Measurements from ENCODE around the gene CBX4. TPM values are rescaled to one million over a fixed set of nuclear protein-coding genes. Genes with fewer than 3 reads are reported as not detected.

Gene CBX4
- total RNA-seq (ENCODE audit: low replicate concordance), result 39.6 and 76.2 TPM in 2 replicates
- long read RNA-seq, partial matches to known transcripts, result 0 of 1 reads
- long read RNA-seq, other reads (novel, unspliced or antisense), result 1 of 1 reads

- Mint-ChIP-seq H3K4me1 (ENCODE audit: unreplicated experiment) (peaks cover 20% of the 10 kb centered on the region), H3K27ac (peak within 1 kb of the TSS; percentile 94), H3K4me3 (peak within 1 kb of the TSS; percentile 94), H3K9me3 (no peaks in the 10 kb centered on the region), H3K36me3 (peaks cover 2% of the 10 kb centered on the region), H3K27me3 (peaks cover 48% of the 10 kb centered on the region)
- TF ChIP-seq, protein P1, sequence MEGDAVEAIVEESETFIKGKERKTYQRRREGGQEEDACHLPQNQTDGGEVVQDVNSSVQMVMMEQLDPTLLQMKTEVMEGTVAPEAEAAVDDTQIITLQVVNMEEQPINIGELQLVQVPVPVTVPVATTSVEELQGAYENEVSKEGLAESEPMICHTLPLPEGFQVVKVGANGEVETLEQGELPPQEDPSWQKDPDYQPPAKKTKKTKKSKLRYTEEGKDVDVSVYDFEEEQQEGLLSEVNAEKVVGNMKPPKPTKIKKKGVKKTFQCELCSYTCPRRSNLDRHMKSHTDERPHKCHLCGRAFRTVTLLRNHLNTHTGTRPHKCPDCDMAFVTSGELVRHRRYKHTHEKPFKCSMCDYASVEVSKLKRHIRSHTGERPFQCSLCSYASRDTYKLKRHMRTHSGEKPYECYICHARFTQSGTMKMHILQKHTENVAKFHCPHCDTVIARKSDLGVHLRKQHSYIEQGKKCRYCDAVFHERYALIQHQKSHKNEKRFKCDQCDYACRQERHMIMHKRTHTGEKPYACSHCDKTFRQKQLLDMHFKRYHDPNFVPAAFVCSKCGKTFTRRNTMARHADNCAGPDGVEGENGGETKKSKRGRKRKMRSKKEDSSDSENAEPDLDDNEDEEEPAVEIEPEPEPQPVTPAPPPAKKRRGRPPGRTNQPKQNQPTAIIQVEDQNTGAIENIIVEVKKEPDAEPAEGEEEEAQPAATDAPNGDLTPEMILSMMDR (conservative IDR thresholded peaks at IDR 0.05), result peak; percentile 82
- peak; percentile 91 for DNase-seq (ENCODE audit: extremely low spot score, unreplicated experiment)
Measured at GRCh38 chr17:79839356-79840268, at the start of gene CBX4. Gene CBX4, minus strand, starts transcription at chr17:79839440. Its CDS starts 189 bp downstream, at chr17:79839251.

DNA sequence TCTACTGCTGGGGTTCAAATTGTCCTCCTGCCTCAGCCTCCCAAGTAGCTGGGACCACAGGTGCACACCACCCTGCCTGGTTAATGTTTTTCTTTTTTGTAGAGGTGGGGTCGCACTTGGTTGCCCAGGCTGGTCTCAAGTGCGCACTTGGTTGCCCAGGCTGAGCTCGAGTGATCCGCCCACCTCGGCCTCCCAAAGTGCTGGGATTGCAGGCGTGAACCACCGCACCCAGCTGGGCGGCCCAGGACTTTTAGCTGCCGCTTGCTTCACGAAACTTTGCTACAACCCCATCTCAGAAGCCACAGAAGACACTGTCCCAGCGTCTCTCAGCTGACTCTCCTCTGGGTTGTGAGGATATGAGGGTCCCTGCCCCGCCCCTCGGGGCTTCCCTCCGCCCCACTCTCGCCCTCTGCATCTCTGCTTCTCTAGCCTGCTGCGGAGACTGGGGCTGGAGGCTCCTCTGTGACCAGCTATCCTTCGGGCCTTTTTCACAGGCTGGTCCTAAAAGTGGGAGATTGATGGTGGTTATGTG, 48.8 kb upstream of the CBX4 start:
- peaks cover 10% of the 10 kb centered on the region for H3K4me1 Mint-ChIP-seq (ENCODE audit: unreplicated experiment)
- no peak overlapping the region for H3K4me3 Mint-ChIP-seq
- TF ChIP-seq, protein P1 (conservative IDR thresholded peaks at IDR 0.05), result no peak
- peaks cover 31% of the 10 kb centered on the region for H3K27me3 Mint-ChIP-seq
- H3K36me3 Mint-ChIP-seq, result no peaks in the 10 kb centered on the region
- no peak overlapping the region for H3K27ac Mint-ChIP-seq
- H3K9me3 Mint-ChIP-seq, result peaks cover 6% of the 10 kb centered on the region
- DNase-seq (ENCODE audit: extremely low spot score, unreplicated experiment), result no peak

DNA sequence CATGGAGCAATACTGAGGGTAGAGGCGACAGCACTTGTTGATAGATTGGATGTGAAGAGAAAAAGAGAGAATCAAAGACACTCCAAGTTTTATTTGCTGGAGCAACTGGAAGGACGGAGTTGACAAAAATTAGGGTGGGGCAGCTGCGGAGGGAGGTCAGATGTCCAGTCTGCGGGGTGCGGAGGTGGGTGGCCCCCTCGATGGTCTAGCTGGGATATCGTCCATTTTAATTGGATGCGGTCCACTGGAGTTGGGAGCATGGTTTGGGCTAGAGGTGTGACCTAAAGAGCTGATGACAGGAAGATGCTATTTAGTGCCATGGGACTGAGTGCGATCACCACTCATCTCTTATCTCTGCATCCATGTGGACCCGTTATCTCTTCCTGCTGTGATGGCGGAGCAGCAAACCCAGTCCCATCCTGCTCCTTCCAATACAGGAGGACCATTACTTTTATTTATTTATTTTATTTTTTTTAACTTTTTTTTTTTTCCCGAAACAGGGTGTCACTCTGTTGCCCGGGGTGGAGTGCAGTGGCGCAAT, 48.3 kb upstream of the CBX4 start:
- H3K27ac Mint-ChIP-seq, result no peak overlapping the region
- DNase-seq (ENCODE audit: extremely low spot score, unreplicated experiment), result no peak
- peaks cover 31% of the 10 kb centered on the region for H3K27me3 Mint-ChIP-seq
- no peak overlapping the region for H3K4me3 Mint-ChIP-seq
- TF ChIP-seq, protein P1 (conservative IDR thresholded peaks at IDR 0.05), result no peak
- H3K36me3 Mint-ChIP-seq, result no peaks in the 10 kb centered on the region
- H3K4me1 Mint-ChIP-seq (ENCODE audit: unreplicated experiment), result peaks cover 4% of the 10 kb centered on the region
- peaks cover 3% of the 10 kb centered on the region for H3K9me3 Mint-ChIP-seq

- no peaks in the 10 kb centered on the region for H3K36me3 Mint-ChIP-seq
- DNase-seq (ENCODE audit: extremely low spot score, unreplicated experiment), result no peak
Measured at GRCh38 chr17:79883202-79883601, 44.0 kb upstream of the CBX4 start.

GRCh38 chr17:79878329-79878947, 39.2 kb upstream of the CBX4 start:
- Mint-ChIP-seq H3K4me3 (no peak overlapping the region), H3K27ac (no peak overlapping the region), H3K4me1 (ENCODE audit: unreplicated experiment) (peaks cover 5% of the 10 kb centered on the region), H3K9me3 (no peaks in the 10 kb centered on the region), H3K27me3 (peaks cover 5% of the 10 kb centered on the region), H3K36me3 (no peaks in the 10 kb centered on the region)
- TF ChIP-seq, protein P1 (conservative IDR thresholded peaks at IDR 0.05), result no peak
- no peak for DNase-seq (ENCODE audit: extremely low spot score, unreplicated experiment)

More at GRCh38 chr17:79883202-79883601, 44.0 kb upstream of the CBX4 start:
- no peak overlapping the region for H3K27ac Mint-ChIP-seq
- no peaks in the 10 kb centered on the region for H3K9me3 Mint-ChIP-seq
- no peaks in the 10 kb centered on the region for H3K4me1 Mint-ChIP-seq (ENCODE audit: unreplicated experiment)
- H3K4me3 Mint-ChIP-seq, result no peak overlapping the region
- TF ChIP-seq, protein P1 (conservative IDR thresholded peaks at IDR 0.05), result no peak
- peaks cover 15% of the 10 kb centered on the region for H3K27me3 Mint-ChIP-seq

All from type B pancreatic cell (in vitro differentiated cells).